Endodermal cell (in vitro differentiated cells): ENCODE measurements around the gene UFSP1. TPM values are rescaled to one million over a fixed set of nuclear protein-coding genes. Genes with fewer than 3 reads are reported as not detected.

ENCODE experiments used
- DNase-seq: peaks from one replicate; pipeline ENCODE4 v3.0.0-alpha.2; 2017
- H3K27ac ChIP-seq: 2 replicates; pipeline ENCODE4 v1.5.1; 2013; ENCODE audit warnings: mild to moderate bottlenecking, low read depth, low read length, moderate library complexity
- H3K27me3 ChIP-seq: 2 replicates; pipeline ENCODE4 v1.6.1; 2013; ENCODE audit warnings: mild to moderate bottlenecking, low read length, moderate library complexity; ENCODE audit not compliant: insufficient read depth, control insufficient read depth, poor library complexity, severe bottlenecking
- H3K36me3 ChIP-seq: 2 replicates; pipeline ENCODE4 v1.7.0; 2013; ENCODE audit warnings: mild to moderate bottlenecking, low read length, moderate library complexity; ENCODE audit not compliant: control insufficient read depth, insufficient read depth
- H3K4me1 ChIP-seq: one replicate; pipeline ENCODE4 v1.7.0; 2013; ENCODE audit warnings: low read length; ENCODE audit not compliant: control insufficient read depth, insufficient read depth
- H3K4me3 ChIP-seq: 2 replicates; pipeline ENCODE4 v1.5.1; 2013; ENCODE audit warnings: mild to moderate bottlenecking, low read length, moderate library complexity
- H3K9ac ChIP-seq: 2 replicates; pipeline ENCODE4 v1.6.1; 2013; ENCODE audit warnings: mild to moderate bottlenecking, low read length, moderate library complexity; ENCODE audit not compliant: poor library complexity, severe bottlenecking; ENCODE audit errors: extremely low read depth
- H3K9me3 ChIP-seq: 2 replicates; pipeline ENCODE4 v1.6.1; 2013; ENCODE audit warnings: mild to moderate bottlenecking, low read length, moderate library complexity; ENCODE audit not compliant: control insufficient read depth
- H3K27ac Mint-ChIP-seq: 2 replicates; pipeline ENCODE4 v1.8.0; 2020; ENCODE audit warnings: mixed read lengths
- H3K27me3 Mint-ChIP-seq: 2 replicates; pipeline ENCODE4 v1.8.0; 2021; ENCODE audit warnings: mild to moderate bottlenecking, mixed read lengths; ENCODE audit not compliant: insufficient read depth
- H3K36me3 Mint-ChIP-seq: 2 replicates; pipeline ENCODE4 v1.8.0; 2020; ENCODE audit warnings: low read depth, mixed read lengths
- H3K4me1 Mint-ChIP-seq: 2 replicates; pipeline ENCODE4 v1.8.0; 2020; ENCODE audit warnings: mixed read lengths
- H3K4me3 Mint-ChIP-seq: 2 replicates; pipeline ENCODE4 v1.8.0; 2020; ENCODE audit warnings: mild to moderate bottlenecking, moderate library complexity, mixed read lengths
- H3K9me3 Mint-ChIP-seq: 2 replicates; pipeline ENCODE4 v1.8.0; 2020; ENCODE audit warnings: mild to moderate bottlenecking, mixed read lengths
- CTCF ChIP-seq: fragments of 200-600 bp; sonication (generic); conservative IDR thresholded peaks from 2 replicates; pipeline ENCODE4 v1.5.0; 2021; ENCODE audit warnings: antibody characterized with exemption, mild to moderate bottlenecking
- WGBS, 2 experiments: methylation state at CpG; one replicate each; pipeline versions ENCODE4 v1.1.5 to v1.1.7; 2013; ENCODE audit warnings: missing lambda C conversion rate in 2 of 2, mixed read lengths in 1 of 2; ENCODE audit not compliant: insufficient coverage in 1 of 2, insufficient read length in 1 of 2; 5-methylcytosine and 5-hydroxymethylcytosine counted together
- total RNA-seq, 2 donors: library from RNA; stranded (reverse); fragmentation: NEBNext Ultra II Directional in 1 of 2; extraction: Animal tissue kit (Norgen Biotek cat#: 25700) in 1 of 2; gene quantifications; 2 replicates in 1 of 2; 3 replicates in 1 of 2; pipeline ENCODE4 v1.2.1, GENCODE V29; 2021

Gene UFSP1
- total RNA-seq, 2 donors from 2014 or later = 3.7 to 4.0 TPM

- Histone ChIP-seq H3K9ac (no peak overlapping the region), H3K4me1 (no peaks in the 10 kb centered on the region), H3K9me3 (no peaks in the 10 kb centered on the region), H3K27ac (no peak overlapping the region), H3K4me3 (no peak overlapping the region), H3K27me3 (no peaks in the 10 kb centered on the region), H3K36me3 (no peaks in the 10 kb centered on the region)
- 92 to 100% methylated on average over 1 to 5 of the region's 5 CpGs for WGBS, 2 experiments
- peaks cover 7% of the 10 kb centered on the region for H3K9me3 Mint-ChIP-seq
- no peaks in the 10 kb centered on the region for H3K27me3 Mint-ChIP-seq
- no peak for DNase-seq
- TF ChIP-seq CTCF = no peak
- no peak overlapping the region for H3K27ac Mint-ChIP-seq
- H3K4me1 Mint-ChIP-seq = no peaks in the 10 kb centered on the region
- peaks cover 3% of the 10 kb centered on the region for H3K36me3 Mint-ChIP-seq
- H3K4me3 Mint-ChIP-seq = no peak overlapping the region
Measured at GRCh38 chr7:100908512-100908911, 19.0 kb upstream of the UFSP1 start.

GRCh38 chr7:100902638-100903037, 13.1 kb upstream of the UFSP1 start:
- Histone ChIP-seq H3K4me3 (no peak overlapping the region), H3K9ac (no peak overlapping the region), H3K27me3 (no peaks in the 10 kb centered on the region), H3K4me1 (no peaks in the 10 kb centered on the region), H3K27ac (no peak overlapping the region), H3K36me3 (no peaks in the 10 kb centered on the region), H3K9me3 (no peaks in the 10 kb centered on the region)
- no peak for TF ChIP-seq CTCF
- WGBS, 2 experiments = 88 to 100% methylated on average over 1 to 7 of the region's 7 CpGs
- Mint-ChIP-seq H3K27me3 (no peaks in the 10 kb centered on the region), H3K27ac (no peak overlapping the region), H3K4me1 (no peaks in the 10 kb centered on the region), H3K9me3 (no peaks in the 10 kb centered on the region), H3K36me3 (no peaks in the 10 kb centered on the region), H3K4me3 (no peak overlapping the region)
- DNase-seq = no peak

- H3K9ac ChIP-seq = no peak overlapping the region
- Mint-ChIP-seq H3K9me3 (no peaks in the 10 kb centered on the region), H3K27ac (no peak overlapping the region), H3K4me3 (no peak overlapping the region), H3K36me3 (no peaks in the 10 kb centered on the region), H3K27me3 (peaks cover 2% of the 10 kb centered on the region), H3K4me1 (no peaks in the 10 kb centered on the region)
- H3K9me3 ChIP-seq = no peaks in the 10 kb centered on the region
- no peak for TF ChIP-seq CTCF
- WGBS, 2 experiments = 81 to 87% methylated on average over 4 to 5 of the region's 5 CpGs
- H3K4me1 ChIP-seq = no peaks in the 10 kb centered on the region
- H3K4me3 ChIP-seq = no peak overlapping the region
- no peaks in the 10 kb centered on the region for H3K27me3 ChIP-seq
- DNase-seq = no peak
- no peaks in the 10 kb centered on the region for H3K36me3 ChIP-seq
- H3K27ac ChIP-seq = no peak overlapping the region
Measured at GRCh38 chr7:100901921-100902332, 12.4 kb upstream of the UFSP1 start.
